CD4-positive, alpha-beta T cell treated with Interleukin-15 for 1 hour (primary cell): ENCODE results near the gene LNP1.
"Not testable (repeated sequence)": the region's sequence is repeated elsewhere in the genome, so short reads cannot be mapped to it uniquely, and the experiment has no call there.

ENCODE experiments used
- DNase-seq: peaks from one replicate; pipeline ENCODE4 v3.0.0-alpha.2; 2020

Gene LNP1

DNA sequence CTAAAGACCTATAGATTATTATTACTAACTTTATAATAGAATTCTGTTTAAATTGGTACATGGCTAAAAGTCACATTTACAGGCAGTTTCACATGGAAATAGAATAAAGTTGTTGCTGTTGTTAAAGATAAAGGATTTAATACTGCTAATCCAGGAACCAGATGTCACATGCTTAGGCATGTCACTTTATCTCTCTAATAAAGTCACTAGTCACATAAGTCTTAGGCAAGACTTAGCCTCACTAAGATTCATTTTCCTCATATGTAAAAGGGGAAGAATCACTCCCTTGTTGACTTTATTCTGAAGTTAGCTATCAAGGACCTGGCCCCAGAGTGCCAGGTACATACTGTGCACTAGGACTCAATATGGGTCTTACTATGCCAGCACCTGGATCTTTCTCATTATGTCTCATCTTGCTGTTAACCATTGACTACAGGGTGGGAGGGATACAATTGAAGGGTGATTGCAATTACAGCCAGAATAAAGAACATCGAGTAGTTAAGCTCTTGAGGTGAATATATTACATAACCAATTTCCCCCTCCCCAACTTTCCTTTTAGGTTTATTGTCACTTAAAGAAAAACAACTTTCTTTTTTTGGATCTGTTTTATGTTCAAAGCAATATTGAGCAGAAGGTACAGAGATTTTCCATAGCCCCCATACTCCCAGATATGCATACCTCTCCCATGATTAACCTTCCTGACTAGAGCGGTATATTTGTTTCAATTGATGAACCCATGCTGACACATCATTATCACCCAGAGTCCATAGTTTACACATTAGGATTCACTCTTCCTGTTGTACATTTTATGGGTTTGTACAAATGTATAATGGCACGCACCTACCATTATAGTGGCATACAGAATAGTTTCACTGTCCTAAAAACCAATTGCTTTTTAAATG, 36.6 kb downstream of the LNP1 start:
- DNase-seq: no peak

DNA sequence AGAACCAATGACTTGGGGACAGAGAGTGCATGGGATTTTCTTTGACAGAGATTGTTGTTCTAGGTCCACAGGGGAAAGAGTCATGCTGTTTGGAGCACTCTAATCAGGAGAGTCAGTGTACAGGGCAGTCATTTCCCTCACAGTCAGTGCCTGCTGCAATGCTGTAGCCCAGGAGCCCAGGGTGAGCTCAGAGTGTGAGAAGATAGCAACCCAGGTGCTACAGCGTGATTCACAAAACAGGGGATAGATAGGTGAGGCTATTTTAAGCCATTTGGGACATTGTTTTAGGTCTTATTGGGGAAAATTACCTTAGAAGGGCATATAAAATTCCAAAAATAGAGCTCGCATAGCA, 37.3 kb downstream of the LNP1 start:
- DNase-seq: no peak

DNA sequence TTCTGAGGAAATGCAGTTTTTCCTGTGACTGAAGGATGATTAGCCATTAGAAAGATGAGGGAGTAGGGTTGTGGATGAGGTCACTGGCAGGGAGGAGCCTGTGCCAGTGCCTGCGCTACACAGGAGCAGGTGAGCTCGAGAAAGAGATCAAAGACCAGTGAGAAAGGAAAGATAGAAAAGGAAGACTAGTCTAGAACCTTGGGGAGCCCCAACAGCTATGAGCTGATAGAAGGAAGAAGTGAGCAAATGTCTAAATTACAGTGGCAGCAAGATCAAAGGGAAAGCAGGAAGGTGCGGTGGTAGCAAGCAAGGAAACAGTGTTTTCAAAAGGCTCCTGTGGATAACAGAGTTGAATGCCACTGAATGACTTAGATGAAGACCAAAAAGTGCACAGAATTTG, 39.6 kb downstream of the LNP1 start:
- DNase-seq: no peak

DNA sequence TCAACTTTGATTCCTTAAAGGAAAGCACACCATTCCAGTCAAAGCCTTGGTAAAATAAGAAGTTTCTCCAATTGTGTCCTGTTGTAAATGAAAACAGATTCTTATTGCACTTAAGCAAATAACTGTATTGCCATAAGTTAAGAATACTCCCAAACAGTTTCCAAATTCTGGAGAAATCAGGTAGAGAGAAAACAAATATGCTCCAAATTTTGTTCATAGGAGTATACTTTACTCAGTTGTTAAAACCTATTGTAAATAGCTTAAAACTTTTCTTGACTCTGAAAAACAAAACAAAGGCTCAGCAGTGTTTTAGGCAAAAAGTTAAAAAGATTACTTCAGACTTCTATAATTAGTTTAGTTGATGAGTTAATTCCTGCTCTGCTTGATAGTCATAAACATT, 42.4 kb downstream of the LNP1 start:
- no peak for DNase-seq

DNA sequence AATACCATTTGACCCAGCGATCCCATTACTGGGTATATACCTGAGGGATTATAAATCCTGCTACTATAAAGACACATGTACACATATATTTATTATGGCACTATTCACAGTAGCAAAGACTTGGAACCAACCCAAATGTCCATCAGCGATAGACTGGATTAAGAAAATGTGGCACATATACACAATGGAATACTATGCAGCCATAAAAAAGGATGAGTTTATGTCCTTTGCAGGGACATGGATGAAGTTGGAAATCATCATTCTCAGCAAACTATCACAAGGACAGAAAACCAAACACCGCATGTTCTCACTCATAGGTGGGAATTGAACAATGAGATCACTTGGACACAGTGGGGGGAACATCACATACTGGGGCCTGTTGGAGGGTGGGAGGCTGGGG, 45.7 kb downstream of the LNP1 start:
- DNase-seq: not testable (repeated sequence)

DNA sequence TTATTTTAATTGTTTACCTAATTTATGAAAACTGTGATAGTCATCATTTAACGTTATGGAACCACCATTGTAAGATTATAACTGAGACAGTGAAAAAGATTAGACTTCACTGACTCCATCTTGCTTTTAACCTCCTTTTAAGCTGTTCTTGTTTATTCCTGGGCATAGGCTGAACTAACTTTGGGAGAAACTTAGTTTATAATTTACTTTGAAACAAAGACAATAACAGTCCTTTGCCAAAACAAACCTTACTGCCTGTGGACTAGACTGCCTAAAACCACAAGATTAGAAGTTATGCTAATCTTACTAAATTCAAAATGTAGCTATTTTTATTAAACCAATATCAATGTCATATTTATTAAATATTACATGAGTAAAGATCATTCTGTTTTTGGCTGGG, 46.7 kb downstream of the LNP1 start:
- no peak for DNase-seq

DNA sequence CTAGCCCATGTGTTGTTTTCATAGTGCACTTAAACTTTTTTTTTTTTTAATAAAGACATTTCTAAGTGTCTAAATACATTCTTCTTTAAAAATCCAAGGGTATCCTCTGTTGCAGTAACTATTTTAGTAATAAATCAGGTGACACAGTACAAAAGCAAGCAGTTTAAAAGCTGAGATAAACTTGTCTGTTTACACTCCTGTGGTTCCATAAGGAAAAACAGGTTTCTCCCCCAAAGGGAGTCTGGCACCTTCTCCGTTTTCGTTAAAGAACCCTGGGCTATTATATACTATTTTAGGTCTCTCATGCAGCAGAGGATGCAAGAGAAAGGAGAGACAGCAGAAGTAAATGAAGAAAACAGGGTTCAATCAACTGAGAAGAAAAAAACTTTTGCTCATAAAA, 47.9 kb downstream of the LNP1 start:
- DNase-seq: no peak

DNA sequence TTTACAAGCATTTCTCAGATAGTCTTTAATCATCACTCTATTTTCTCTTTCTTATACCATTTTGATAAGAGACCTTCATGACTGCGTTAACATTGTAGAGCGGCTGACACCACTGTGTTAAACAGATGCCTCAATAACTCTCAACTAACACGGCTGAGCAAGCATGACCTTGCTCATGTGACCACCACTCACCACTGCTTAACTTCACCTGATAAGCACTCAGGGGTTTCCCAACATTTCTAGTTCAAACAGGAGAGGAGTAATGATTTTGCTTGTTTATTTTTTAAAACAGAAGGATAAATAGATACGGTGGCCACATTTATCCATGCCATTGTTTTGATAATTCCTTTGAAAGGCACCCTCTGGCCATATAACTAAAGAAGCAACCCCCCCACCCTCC, 53.3 kb downstream of the LNP1 start:
- no peak for DNase-seq

DNA sequence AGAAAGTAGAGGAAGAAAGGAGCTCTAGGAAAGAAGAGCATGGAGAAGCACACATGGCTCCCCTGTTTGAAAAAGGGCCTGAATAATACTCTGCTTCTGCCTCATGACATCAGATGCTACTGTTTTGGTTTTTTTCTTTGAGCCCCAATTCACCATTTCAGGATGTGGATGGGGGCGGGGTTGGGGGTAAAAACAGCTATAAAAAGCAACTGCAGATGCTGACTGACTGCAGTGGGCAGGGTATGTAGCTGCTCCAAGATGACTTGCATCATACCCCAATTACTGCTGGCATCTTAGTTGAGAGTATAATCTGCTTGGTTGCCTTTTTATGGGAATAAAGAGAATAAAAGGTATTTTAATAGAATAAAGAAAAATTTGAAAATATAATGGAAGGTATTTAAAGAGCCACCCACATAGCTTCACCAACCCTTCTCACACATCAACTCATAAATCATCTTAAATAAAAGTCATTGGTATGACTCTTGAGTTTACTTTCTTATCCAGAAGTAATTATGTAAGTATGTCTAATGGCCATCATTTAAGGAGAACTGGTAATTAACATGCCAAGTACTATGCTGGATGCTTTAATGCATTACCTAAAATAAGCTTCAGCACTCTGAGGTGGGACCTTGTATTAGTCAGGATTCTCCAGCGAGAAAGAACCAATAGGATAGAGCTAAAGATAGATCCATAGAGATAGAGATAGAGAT, 54.7 kb downstream of the LNP1 start:
- DNase-seq: no peak

DNA sequence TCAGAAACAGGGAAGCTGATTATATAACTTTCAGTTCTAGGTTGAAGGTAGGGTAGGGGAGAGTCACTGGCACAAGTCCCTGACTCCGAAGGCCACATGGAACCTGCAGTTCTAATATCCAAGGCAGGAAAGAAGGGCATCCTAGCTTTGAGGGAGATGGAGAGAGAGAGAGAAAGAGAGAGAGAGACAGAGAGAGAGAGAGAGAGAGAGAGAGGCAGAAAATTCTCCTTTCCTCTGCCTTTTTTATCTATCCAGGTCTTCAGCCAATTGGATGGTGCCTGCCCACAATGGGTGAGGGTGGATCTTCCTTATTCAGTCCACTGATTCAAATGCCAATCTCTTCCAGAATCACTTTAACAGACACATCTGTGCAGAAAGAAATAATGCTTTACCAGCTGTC, 55.4 kb downstream of the LNP1 start:
- DNase-seq: no peak

DNA sequence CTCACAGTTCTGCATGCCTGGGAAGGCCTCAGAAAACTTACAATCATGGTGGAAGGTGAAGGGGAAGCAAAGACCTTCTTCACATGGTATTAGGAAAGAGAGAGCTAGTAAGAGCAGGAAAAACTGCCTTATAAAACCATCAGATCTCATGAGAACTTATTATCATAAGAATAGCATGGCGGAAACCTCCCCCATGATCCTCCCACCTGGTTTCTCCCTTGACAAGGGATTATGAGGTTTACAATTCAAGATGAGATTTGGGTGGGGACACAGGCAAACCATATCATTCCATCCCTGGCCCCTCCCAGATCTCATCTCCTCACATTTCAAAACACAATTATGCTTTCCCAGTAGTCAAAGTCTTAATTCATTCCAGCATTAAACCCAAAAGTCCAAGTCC, 56.5 kb downstream of the LNP1 start:
- no peak for DNase-seq

DNA sequence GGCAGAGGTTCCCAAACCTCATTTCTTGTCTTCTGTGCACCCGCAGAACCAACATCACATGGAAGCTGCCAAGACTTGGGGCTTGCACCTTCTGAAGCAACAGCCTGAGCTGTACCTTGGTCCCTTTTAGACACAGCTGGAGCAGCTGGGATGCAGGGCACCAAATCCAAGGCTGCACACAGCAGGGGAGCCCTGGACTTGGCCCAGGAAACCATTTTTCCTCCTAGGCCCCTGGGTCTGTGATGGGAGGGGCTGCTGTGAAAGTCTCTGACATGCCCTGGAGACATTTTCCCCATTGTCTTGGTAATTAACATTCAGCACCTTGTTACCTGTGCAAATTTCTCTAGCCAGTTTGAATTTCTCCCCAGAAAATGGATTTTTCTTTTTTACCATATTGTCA, 57.5 kb downstream of the LNP1 start:
- no peak for DNase-seq

DNA sequence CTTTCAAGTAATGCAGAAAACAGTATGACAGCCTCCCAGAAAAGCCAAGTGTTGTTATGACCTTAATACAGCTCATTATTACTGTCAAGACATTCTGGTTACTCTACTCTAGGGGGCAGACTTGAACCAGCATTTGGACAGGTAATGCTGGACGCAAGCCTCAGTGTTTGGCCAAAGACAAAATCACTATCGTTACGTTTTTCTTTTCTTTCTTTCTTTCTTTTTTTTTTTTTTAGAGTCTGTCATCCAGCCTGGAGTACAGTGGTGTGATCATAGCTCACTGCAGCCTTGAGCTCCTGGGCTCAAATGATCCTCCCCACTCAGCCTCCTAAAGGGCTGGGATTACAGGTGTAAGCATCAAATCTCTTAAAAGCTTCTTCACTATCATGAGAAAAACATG, 61.7 kb downstream of the LNP1 start:
- no peak for DNase-seq

DNA sequence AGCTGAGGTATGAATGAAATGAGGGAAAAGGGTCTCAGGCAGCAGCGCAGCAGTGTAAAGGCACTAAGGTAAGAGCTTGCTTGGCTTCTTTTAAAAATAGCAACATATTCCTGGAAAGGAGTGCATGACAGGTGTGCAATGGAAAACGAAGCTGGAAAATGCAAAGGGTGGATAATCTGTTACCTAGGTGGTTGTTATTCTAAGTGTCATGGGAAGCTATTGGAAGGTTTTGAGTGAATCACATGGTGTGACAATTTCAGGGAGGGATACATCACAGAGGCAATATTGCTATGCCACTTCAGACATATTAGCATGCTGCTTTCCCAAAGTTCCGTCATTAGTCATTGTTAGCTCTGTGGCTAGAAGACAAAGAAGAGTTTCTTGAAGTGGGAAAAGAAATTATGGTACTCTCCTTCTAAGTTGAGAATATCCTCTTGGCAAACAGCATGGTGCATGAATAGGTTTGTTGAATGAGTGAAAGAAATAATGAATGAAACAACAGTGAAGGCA, 62.4 kb downstream of the LNP1 start:
- DNase-seq: no peak

DNA sequence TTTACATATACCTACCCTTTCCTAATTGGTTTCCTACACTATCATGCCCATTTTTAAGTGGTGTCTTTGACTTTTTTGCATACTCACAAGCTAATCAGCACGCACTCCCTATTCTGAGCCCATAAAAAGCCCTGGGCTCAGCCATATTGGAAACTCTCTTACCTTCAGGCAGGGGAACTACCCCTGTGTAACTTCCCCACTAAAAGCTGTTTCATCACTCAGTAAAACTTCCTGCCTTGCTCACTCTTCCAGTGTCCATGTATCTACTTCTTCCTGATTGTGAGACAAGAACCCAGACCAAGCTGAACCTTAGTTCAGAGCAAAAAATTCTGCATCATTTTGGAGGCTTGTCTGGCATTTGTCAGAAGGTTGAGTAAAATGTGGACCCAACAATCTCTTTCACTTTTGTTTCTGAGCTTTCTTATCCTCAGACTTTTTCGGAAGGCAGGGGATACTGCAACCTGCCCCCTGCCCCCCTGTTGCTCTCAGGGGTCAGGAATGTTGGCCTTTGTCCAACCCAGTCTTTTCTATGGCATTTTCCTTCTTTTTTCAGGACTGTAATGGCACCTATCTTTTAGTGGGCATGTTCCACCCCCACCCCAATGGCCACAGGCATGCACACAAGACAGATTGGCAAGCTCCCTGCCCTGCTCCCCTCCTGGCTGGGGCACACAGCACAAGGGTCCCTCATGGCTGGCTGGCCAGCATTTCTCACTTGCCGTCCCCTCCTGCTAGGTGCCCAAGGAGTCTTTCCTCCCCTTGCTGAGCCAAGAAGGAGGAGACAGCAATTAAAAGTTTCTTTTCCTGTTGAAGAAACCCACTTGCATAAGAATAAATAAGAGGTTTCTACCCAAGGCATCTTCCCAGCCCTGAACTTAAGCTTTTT, 64.8 kb downstream of the LNP1 start:
- DNase-seq: no peak

DNA sequence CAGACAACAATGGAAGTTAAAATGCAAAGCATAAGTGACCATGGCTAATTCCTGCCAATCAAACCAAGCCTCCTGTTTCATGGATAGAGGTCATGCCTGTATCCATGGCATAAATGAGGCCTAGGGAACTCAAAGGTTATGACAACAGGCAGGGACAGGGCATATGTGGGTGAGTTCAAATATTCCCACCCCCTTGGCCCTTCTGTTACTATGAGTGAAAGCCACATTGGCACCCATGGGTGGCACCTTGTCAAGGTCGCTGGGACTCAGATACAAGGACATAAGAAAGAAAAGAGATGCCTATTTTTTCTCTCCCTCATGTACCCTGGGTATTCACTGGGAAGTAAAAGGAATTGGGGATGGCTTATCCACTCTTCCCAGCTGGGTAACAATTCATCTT, 65.8 kb downstream of the LNP1 start:
- DNase-seq: no peak

DNA sequence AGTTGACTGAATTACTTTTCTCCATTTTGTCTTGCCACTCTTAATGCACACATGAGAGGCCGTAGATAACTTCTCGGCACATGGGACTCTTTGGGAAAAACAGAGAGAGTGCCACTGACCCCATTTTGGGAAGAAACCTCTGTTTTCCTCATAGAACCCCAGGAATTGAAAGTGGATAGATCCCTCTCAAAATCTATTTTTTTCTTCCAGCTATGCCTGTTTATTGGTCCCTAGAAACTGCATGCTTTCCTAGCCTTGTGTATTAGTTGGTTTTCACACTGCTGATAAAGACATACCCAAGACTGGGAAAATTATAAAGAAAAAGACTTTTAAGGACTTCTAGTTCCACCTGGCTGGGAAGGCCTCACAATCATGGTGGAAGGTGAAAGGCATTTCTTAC, 67.3 kb downstream of the LNP1 start:
- no peak for DNase-seq

DNA sequence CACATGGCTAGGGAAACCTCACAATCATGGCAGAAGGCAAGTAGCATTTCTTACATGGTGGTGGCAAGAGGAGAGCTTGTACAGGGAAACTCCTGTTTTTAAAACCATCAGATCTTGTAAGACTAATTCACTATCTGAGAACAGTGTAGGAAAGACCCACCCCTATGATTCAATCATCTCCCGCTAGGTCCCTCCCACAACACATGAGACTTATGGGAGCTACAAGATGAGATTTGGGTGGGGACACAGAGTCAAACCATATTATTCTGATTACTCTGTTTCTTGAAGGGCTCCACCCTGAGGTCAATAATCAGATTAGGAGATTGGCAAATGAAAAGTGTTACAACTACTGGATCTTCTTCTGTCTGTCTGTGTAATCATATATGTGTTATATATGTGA, 69.6 kb downstream of the LNP1 start:
- no peak for DNase-seq

DNA sequence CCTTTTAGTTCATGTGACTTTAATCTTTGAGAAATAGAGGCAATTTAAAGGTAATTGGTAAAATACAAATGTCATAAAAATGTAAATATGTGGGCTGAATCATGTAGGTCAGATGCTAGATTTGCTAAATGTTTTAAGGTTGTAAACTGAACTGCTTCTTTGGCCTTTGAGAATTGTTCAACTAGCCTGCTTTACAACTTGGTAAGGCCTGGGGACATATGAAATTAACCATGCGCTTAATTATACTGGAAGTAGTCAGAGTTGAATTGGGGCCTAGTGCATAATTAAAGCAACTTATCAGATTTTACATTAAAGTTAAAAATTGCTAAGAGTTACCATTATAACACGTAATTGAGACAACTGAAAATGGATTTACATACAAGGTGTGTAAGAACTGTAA, 70.1 kb downstream of the LNP1 start:
- DNase-seq: no peak

DNA sequence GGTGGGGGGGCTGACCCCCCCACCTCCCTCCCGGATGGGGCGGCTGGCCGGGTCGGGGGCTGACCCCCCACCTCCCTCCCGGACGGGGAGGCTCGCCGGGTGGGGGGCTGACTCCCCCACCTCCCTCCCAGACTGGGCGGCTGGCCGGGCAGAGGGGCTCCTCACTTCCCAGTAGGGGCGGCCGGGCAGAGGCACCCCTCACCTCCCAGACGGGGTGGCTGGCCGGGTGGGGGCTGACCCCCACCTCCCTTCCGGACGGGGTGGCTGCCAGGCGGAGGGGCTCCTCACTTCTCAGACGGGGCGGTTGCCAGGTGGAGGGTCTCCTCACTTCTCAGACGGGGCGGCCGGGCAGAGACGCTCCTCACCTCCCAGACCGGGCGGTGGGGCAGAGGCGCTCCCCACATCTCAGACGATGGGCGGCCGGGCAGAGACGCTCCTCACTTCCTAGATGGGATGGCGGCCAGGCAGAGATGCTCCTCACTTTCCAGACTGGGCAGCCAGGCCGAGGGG, 76.6 kb downstream of the LNP1 start:
- DNase-seq: not testable (repeated sequence)

DNA sequence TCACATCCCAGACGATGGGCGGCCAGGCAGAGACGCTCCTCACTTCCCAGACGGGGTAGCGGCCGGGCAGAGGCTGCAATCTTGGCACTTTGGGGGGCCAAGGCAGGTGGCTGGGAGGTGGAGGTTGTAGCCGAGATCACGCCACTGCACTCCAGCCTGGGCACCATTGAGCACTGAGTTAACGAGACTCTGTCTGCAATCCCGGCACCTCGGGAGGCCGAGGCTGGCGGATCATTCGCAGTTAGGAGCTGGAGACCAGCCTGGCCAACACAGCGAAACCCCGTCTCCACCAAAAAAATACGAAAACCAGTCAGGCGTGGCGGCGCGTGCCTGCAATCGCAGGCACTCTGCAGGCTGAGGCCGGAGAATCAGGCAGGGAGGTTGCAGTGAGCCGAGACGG, 77.2 kb downstream of the LNP1 start:
- not testable (repeated sequence) for DNase-seq

DNA sequence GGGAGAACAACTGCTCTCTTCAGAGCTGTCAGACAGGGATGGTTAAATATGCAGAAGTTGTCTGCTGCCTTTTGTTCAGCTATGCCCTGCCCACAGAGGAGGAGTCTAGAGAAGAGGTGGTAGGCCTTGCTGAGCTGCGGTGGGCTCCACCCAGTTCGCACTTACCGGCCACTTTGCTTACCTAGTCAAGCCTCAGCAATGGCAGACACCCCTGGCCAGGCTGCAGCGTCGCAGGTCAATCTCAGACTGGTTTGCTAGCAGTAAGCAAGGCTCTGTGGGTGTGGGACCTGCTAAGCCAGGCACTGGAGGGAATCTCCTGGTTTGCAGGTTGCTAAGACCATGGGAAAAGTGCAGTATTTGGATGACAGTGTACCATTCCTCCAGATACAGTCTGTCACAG, 78.7 kb downstream of the LNP1 start:
- no peak for DNase-seq

DNA sequence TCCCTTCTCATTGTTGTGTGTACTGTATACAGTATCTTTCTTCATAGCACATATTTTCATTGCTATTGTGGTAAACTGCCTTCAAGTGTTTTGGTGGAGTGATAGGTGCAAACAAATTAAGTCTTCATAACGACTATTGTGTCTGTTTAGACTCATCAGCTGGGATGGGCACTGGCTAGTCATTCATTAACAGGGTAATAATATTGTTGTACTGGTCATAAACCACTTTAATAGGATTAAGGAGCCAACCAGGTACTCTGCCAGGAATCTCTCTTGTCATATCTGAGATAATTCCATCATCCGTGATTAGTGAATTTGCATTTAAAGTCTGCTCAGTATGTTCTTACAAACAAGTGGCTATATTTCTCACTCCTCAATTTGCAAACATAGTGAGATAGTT, 80.8 kb downstream of the LNP1 start:
- no peak for DNase-seq
